ENCODE results near the gene ZNF24. TPM values are rescaled to one million over a fixed set of nuclear protein-coding genes. Genes with fewer than 3 reads are reported as not detected.
A peak's percentile ranks its signal among the peaks of the same experiment; 100 is the strongest.

The ZNF24 gene
- total RNA-seq, 1 experiment from 2014 or later = 54.7 TPM

GRCh38 chr18:35290094-35290735 is 54.0 kb downstream of the ZNF24 start, which contains the start of gene ZSCAN30 (continued):
- TF ChIP-seq EGR1 (IDR thresholded peaks at IDR 0.05; ENCODE audit: low read depth) (peak; percentile 60; the same call in 1 of the 2 replicates), CBX3 (IDR thresholded peaks at IDR 0.05; ENCODE audit: low read depth) (peak; percentile 96), YY1 (IDR thresholded peaks at IDR 0.05; ENCODE audit: extremely low read depth, insufficient replicate concordance, low read depth, low read length) (peak; percentile 76), EZH2 (IDR thresholded peaks at IDR 0.05) (no peak), ZFX (IDR thresholded peaks at IDR 0.05) (peak; percentile 87), REST (IDR thresholded peaks at IDR 0.05; ENCODE audit: low read depth) (no peak), ZNF274 (IDR thresholded peaks at IDR 0.05; ENCODE audit: low read depth, low read length) (no peak), POLR2AphosphoS5 (IDR thresholded peaks at IDR 0.05; ENCODE audit: low read depth, low read length) (peak; percentile 92), SP1 (IDR thresholded peaks at IDR 0.05; ENCODE audit: low read depth) (peak; percentile 68), MAX (IDR thresholded peaks at IDR 0.05) (peak; percentile 72), ELF1 (IDR thresholded peaks at IDR 0.05; ENCODE audit: borderline replicate concordance, low read depth) (peak; percentile 25; the same call in 1 of the 2 replicates)

Data from HCT116 (cell line).